ENCODE data around the gene KIF1A.

- TF ChIP-seq, protein P1, sequence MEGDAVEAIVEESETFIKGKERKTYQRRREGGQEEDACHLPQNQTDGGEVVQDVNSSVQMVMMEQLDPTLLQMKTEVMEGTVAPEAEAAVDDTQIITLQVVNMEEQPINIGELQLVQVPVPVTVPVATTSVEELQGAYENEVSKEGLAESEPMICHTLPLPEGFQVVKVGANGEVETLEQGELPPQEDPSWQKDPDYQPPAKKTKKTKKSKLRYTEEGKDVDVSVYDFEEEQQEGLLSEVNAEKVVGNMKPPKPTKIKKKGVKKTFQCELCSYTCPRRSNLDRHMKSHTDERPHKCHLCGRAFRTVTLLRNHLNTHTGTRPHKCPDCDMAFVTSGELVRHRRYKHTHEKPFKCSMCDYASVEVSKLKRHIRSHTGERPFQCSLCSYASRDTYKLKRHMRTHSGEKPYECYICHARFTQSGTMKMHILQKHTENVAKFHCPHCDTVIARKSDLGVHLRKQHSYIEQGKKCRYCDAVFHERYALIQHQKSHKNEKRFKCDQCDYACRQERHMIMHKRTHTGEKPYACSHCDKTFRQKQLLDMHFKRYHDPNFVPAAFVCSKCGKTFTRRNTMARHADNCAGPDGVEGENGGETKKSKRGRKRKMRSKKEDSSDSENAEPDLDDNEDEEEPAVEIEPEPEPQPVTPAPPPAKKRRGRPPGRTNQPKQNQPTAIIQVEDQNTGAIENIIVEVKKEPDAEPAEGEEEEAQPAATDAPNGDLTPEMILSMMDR (IDR thresholded peaks at IDR 0.05), result no peak
- TF ChIP-seq POLR2A (IDR thresholded peaks at IDR 0.05), result no peak
These were observed 16.9 kb upstream of the KIF1A start for GRCh38 chr2:240836781-240837467.
